GM12875 (cell line): Measurements from ENCODE around the gene TSSC4.
A peak's percentile ranks its signal among the peaks of the same experiment; 100 is the strongest.
"Not testable (repeated sequence)": the region's sequence is repeated elsewhere in the genome, so short reads cannot be mapped to it uniquely, and the experiment has no call there.

Source experiments
- H3K4me3 ChIP-seq: one replicate; pipeline ENCODE4 v1.5.1; 2011; ENCODE audit warnings: low read depth, low read length, control low read depth
- TF ChIP-seq, protein P1 (sequence below): IDR thresholded peaks from 2 replicates; pipeline ENCODE4 v1.5.1; 2011; ENCODE audit warnings: low read depth, mild to moderate bottlenecking, control low read depth, inconsistent platforms, low read length, moderate library complexity, borderline replicate concordance; ENCODE audit not compliant: insufficient read depth

Gene TSSC4

DNA sequence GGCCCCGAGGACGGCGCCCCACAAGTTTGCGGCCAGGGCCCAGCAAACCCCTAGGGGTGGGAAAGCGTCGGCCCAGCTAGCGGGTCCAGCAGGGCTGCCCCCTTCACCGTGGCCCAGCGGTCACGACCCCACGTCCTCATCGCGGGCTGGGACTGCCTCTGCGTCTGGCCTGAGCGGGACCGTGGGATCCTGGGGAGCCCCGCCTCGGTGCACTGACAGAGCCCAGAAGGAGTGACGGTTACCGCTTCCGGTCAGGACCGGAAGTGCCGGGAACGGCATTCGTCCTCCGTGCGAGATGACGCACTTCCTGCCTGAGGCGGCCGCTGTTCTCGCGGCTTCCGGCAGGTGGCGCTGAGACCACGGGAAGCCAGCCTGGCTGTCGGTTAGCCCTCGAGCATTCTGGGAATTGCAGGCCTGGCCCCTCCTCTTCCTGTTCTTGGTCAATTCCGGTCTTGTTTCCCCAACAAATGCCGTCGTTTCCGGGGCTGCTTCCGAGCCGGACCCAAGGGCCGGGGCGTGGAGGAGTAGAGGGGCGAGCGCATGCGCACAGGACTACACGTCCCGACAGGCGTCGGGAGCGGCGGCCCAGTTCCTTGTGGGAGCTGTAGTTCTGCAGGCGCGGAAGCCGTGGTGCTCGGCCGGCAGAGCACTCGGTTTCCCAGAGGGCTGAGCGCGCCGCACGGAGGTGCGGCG lies at the start of gene TSSC4:
Gene TSSC4 (plus strand): TSS at position 682 of the 693 bp plus-strand sequence. CDS start 1,884 bp downstream, outside the sequence.
- H3K4me3 ChIP-seq = peak within 1 kb of the TSS; percentile 100
- TF ChIP-seq, protein P1, sequence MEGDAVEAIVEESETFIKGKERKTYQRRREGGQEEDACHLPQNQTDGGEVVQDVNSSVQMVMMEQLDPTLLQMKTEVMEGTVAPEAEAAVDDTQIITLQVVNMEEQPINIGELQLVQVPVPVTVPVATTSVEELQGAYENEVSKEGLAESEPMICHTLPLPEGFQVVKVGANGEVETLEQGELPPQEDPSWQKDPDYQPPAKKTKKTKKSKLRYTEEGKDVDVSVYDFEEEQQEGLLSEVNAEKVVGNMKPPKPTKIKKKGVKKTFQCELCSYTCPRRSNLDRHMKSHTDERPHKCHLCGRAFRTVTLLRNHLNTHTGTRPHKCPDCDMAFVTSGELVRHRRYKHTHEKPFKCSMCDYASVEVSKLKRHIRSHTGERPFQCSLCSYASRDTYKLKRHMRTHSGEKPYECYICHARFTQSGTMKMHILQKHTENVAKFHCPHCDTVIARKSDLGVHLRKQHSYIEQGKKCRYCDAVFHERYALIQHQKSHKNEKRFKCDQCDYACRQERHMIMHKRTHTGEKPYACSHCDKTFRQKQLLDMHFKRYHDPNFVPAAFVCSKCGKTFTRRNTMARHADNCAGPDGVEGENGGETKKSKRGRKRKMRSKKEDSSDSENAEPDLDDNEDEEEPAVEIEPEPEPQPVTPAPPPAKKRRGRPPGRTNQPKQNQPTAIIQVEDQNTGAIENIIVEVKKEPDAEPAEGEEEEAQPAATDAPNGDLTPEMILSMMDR = peak; percentile 98

DNA sequence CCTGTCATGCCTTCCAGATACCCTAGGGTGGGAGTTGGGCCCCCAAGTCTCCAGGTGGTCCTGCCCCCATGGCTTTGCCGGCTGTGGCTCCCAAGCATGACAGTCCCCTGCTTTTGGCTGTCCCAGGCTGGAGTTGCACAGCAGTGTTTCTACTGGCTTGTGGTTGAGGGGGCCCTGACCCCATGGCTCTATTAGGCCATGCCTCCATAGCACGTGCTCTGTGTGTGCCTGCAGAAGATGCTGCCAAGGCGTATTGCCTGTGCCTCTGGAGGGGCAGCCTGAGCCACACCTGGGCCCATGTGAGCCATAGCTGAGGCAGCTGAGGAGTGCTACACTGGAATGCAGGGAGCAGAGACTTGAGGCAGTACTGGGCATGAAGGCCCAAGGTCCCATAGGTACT lies 48.8 kb upstream of the TSSC4 start:
- TF ChIP-seq, protein P1 = no peak

DNA sequence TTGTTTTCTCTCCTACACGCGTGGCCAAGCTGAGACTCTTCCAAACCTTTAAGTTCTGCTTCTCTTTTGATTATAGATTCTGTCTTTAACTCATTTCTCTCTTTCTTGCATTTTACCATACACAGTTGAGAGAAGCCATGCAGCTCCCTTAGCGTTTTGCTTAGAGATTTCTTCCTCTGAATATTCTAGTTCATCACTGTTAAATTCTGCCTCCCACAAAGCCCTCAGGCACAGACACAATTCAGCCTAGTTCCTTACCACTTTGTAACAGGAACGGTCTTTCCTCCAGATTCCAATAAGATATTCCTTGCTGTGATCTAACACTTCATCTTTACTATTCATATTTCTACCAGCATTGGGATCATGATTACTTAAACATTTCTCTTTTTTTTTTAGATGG lies 48.1 kb upstream of the TSSC4 start:
- no peak overlapping the region for H3K4me3 ChIP-seq
- TF ChIP-seq, protein P1 = no peak

More for the DNA sequence above, 48.8 kb upstream of the TSSC4 start:
- H3K4me3 ChIP-seq = no peak overlapping the region

DNA sequence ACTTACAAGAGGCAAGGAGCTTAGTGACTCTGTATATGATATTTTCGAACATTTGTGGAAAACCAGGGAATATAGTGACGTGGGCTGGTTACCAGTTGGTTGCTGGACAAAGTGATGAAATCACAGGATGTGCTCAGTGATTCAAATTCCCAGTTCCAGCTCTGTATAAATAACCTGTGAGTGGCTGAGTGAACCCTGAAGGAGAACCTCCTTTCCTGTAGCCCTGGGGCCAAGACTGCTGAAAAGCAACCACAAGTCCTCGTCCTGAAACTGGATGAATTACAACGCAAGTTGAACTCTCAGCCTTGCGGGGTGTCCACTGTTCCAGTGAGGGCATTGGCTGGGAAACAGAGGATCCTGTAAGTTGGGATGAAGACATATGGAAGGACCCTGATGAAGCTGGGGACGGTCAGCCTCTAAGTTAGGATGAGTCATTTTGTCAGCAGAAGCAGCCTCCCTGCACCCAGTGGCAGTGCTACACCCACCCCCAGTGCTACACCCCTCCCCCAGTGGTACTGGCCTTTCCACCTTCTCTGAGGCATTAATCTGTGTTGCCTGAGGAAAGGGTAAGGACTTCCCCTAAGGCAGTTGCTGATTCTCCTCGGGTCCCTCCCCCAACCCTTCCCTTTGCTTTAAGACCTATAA lies 45.4 kb upstream of the TSSC4 start:
- TF ChIP-seq, protein P1 = no peak

DNA sequence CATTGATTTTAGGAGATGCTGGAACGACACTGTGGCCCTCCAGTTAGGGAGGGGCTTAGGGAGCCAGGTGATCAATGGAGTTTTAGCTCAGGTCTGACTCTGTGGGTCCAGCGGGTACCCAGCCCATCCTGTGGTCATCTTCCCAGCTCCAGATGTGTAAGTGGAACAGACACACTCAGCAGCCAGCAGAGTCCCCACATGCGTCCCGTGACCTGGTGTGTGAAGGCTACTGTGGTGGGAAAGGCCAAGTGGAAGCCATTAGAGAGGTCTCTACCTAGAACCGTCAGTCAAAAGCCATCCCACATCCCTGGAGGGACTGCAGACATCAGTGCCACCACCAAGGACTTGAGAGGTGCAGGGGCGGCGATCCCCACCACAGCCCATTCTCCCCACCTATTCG lies 43.3 kb upstream of the TSSC4 start:
- TF ChIP-seq, protein P1 = no peak
- H3K4me3 ChIP-seq = no peak overlapping the region

More for the DNA sequence above, 45.4 kb upstream of the TSSC4 start:
- no peak overlapping the region for H3K4me3 ChIP-seq

DNA sequence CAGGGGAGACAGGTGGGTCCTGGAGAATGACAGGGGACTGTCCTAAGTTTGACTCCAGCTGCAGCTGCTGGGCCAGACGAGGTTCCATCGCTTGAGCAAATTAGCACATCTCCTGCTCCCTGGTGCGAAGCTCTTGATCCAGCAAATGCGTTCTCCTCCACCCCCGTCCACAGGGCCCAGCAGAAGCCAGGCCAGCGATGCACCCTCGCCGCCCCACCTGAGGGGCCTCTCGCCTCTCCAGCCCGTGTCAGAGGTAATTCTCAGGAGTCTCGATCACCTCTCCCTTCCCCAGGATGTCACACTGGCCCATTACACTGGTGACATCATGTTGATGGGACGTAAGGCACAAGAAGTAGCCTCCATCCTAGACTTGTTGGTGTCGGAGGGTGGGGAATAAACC lies 42.9 kb upstream of the TSSC4 start:
- H3K4me3 ChIP-seq = not testable (repeated sequence)

DNA sequence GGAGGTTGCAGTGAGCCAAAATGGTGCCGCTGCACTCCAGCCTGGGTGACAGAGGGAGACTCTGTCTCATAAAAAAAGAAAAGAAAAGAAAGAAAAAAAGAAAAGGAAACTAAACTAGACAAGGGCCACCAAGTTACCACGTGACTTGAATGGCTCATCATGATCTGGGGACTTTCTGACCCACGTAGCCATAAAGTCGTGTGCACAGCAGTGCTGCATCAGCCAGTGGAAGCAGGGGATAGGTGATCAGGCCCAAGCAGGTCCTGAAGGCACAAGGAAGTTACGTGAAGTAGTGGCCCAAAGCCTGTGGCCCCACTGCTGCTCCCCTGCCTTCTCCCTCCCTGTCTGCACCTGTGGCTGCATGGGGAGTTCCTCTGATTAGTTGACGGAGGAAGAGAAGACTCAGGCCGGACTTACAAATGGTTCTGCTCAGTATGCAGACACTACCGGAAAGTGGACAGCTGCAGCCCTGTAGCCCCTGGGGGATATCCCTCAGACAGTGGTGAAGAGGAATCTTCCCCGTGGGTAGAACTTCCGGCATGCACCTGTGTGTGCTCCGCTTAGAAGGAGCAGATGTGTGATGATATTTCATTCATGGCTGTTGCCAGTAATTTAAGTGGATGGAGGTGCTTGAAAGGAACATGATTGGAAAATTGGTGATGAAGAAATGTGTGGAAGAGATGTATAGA lies 41.7 kb upstream of the TSSC4 start:
- TF ChIP-seq, protein P1 = no peak
- H3K4me3 ChIP-seq = no peak overlapping the region
